Nephron progenitor cell (in vitro differentiated cells): ENCODE results near the gene AHI1.

Experiments used
- DNase-seq: peaks from one replicate; pipeline ENCODE4 v3.0.0; 2021
- H3K27ac Mint-ChIP-seq: 2 replicates; pipeline ENCODE4 v1.8.0; 2021; ENCODE audit warnings: mild to moderate bottlenecking, moderate library complexity, mixed read lengths
- H3K27me3 Mint-ChIP-seq: 2 replicates; pipeline ENCODE4 v1.8.0; 2021; ENCODE audit warnings: mild to moderate bottlenecking, low read depth, mixed read lengths; ENCODE audit not compliant: poor library complexity
- H3K36me3 Mint-ChIP-seq: 2 replicates; pipeline ENCODE4 v1.8.0; 2021; ENCODE audit warnings: low read depth, mixed read lengths
- H3K4me1 Mint-ChIP-seq: 2 replicates; pipeline ENCODE4 v1.8.0; 2021; ENCODE audit warnings: mixed read lengths
- H3K4me3 Mint-ChIP-seq: 2 replicates; pipeline ENCODE4 v1.8.0; 2021; ENCODE audit warnings: mild to moderate bottlenecking, moderate library complexity, mixed read lengths
- H3K9me3 Mint-ChIP-seq: 2 replicates; pipeline ENCODE4 v1.8.0; 2021; ENCODE audit warnings: mild to moderate bottlenecking, moderate library complexity, mixed read lengths
- CTCF ChIP-seq: fragments of 200-600 bp; sonication (generic); IDR thresholded peaks from 2 replicates; pipeline ENCODE4 v1.5.0; 2021; ENCODE audit warnings: antibody characterized with exemption

Gene AHI1

GRCh38 chr6:135320721-135321621 is 176.6 kb downstream of the AHI1 start:
- Mint-ChIP-seq H3K4me1 (no peaks in the 10 kb centered on the region), H3K36me3 (peaks cover 13% of the 10 kb centered on the region), H3K27me3 (no peaks in the 10 kb centered on the region), H3K27ac (peak overlapping the region; percentile 17), H3K9me3 (no peaks in the 10 kb centered on the region), H3K4me3 (no peak overlapping the region)
- no peak for DNase-seq
- no peak for TF ChIP-seq CTCF

GRCh38 chr6:135319819-135320218 is 177.7 kb downstream of the AHI1 start:
- H3K27me3 Mint-ChIP-seq = no peaks in the 10 kb centered on the region
- TF ChIP-seq CTCF = no peak
- H3K9me3 Mint-ChIP-seq = no peaks in the 10 kb centered on the region

GRCh38 chr6:135318738-135319469 is 178.6 kb downstream of the AHI1 start:
- H3K4me3 Mint-ChIP-seq = no peak overlapping the region
- H3K27ac Mint-ChIP-seq = no peak overlapping the region
- no peak for TF ChIP-seq CTCF
- no peaks in the 10 kb centered on the region for H3K27me3 Mint-ChIP-seq
- H3K4me1 Mint-ChIP-seq = no peaks in the 10 kb centered on the region
- no peaks in the 10 kb centered on the region for H3K9me3 Mint-ChIP-seq
- peaks cover 16% of the 10 kb centered on the region for H3K36me3 Mint-ChIP-seq
- DNase-seq = no peak

More at GRCh38 chr6:135319819-135320218, 177.7 kb downstream of the AHI1 start:
- no peak overlapping the region for H3K4me3 Mint-ChIP-seq
- no peak overlapping the region for H3K27ac Mint-ChIP-seq
- no peaks in the 10 kb centered on the region for H3K4me1 Mint-ChIP-seq
- DNase-seq = no peak
- peaks cover 16% of the 10 kb centered on the region for H3K36me3 Mint-ChIP-seq

- Mint-ChIP-seq H3K4me1 (no peaks in the 10 kb centered on the region), H3K4me3 (no peak overlapping the region), H3K27ac (no peak overlapping the region), H3K9me3 (no peaks in the 10 kb centered on the region), H3K27me3 (no peaks in the 10 kb centered on the region), H3K36me3 (peaks cover 15% of the 10 kb centered on the region)
- no peak for TF ChIP-seq CTCF
- no peak for DNase-seq
Observed at GRCh38 chr6:135314543-135314942, 183.0 kb downstream of the AHI1 start.

GRCh38 chr6:135311446-135312200 is 185.9 kb downstream of the AHI1 start:
- no peak overlapping the region for H3K4me3 Mint-ChIP-seq
- peaks cover 16% of the 10 kb centered on the region for H3K36me3 Mint-ChIP-seq
- H3K4me1 Mint-ChIP-seq = no peaks in the 10 kb centered on the region
- no peak overlapping the region for H3K27ac Mint-ChIP-seq
- no peak for TF ChIP-seq CTCF
- DNase-seq = no peak
- no peaks in the 10 kb centered on the region for H3K27me3 Mint-ChIP-seq
- H3K9me3 Mint-ChIP-seq = no peaks in the 10 kb centered on the region
